Measurements from ENCODE around the gene BBS1.
A peak's percentile ranks its signal among the peaks of the same experiment; 100 is the strongest.

The BBS1 gene

DNA sequence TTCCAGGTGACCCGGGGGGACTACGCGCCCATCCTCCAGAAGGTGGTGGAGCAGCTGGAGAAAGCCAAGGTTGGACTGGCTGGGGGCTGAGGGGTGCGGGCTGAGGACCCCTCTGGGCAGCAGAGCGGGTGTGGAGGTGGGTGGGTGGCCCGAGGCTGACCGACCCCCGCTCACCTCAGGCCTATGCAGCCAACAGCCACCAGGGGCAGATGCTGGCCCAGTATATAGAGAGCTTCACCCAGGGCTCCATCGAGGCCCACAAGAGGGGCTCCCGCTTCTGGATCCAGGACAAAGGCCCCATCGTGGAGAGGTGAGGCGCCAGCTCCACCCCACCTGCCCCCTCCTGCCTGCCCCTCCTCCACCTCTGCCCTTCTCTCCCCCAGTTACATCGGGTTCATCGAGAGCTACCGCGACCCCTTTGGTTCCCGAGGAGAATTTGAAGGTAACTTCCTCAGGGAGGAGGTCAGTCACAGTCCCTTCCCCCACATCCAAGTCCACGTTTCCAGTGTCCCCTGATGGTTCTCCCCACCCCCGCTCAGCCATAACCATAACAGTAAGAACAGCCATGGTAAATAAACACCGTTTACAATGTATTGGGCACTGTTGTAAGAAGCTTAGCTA is 19.0 kb upstream of the BBS1 start:
- no peak overlapping the region for H3K4me3 ChIP-seq (ENCODE audit: low read length)
- no peak for DNase-seq (ENCODE audit: low read depth)
- TF ChIP-seq, protein P1, sequence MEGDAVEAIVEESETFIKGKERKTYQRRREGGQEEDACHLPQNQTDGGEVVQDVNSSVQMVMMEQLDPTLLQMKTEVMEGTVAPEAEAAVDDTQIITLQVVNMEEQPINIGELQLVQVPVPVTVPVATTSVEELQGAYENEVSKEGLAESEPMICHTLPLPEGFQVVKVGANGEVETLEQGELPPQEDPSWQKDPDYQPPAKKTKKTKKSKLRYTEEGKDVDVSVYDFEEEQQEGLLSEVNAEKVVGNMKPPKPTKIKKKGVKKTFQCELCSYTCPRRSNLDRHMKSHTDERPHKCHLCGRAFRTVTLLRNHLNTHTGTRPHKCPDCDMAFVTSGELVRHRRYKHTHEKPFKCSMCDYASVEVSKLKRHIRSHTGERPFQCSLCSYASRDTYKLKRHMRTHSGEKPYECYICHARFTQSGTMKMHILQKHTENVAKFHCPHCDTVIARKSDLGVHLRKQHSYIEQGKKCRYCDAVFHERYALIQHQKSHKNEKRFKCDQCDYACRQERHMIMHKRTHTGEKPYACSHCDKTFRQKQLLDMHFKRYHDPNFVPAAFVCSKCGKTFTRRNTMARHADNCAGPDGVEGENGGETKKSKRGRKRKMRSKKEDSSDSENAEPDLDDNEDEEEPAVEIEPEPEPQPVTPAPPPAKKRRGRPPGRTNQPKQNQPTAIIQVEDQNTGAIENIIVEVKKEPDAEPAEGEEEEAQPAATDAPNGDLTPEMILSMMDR (conservative IDR thresholded peaks at IDR 0.05; ENCODE audit: low read length), result peak; percentile 37

DNA sequence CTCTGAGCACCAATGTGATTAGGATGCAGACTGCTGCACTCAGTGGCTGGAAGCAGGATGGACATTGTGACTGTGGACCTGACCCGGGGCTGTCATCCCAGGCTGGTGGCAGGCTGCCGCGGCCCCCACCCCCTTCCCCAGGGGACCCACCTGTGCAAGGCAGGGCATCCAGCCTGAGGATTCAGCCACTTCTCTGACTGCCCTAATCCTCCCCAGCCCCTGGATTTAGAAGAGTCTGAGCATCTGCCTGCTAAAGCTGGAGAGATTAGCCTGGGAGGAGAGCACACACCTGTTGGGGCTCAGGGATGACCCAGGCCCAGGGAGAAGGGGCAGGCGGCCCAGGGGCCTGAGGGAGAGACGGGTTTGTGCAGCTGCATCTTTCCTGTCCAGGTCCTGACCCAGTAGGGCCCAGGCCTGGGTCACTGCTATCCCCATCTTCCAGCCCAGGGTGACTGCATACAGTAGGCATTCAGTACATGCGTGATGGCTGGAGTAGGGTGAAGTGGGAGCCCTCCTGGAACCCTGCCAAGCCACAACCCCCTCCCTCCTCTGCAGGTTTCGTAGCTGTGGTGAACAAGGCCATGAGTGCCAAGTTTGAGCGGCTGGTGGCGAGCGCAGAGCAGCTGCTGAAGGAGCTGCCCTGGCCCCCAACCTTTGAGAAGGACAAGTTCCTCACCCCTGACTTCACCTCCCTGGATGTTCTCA is 18.1 kb upstream of the BBS1 start:
- H3K4me3 ChIP-seq (ENCODE audit: low read length), result no peak overlapping the region
- DNase-seq (ENCODE audit: low read depth), result no peak
- TF ChIP-seq, protein P1 (conservative IDR thresholded peaks at IDR 0.05; ENCODE audit: low read length), result no peak

DNA sequence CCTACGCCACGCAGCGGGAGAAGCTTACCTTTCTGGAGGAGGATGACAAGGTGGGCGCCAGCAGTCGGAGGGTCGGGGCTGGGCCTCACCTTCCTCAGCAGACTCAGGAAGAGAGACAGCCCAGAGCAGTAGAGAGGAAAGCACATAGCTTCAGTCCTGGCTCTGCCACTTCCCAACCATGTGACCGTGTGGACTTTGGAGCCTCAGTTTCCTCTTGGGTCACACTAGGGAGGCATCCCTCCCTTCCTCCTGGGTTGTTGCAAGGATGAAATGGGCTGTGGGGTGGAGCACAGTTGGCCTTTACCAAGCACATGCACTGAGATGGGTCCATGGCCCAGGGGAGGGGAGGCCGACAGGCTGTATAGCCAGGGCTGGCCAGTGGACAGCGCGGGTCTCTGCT is 17.3 kb upstream of the BBS1 start:
- DNase-seq (ENCODE audit: low read depth), result no peak
- TF ChIP-seq, protein P1 (conservative IDR thresholded peaks at IDR 0.05; ENCODE audit: low read length), result no peak
- no peak overlapping the region for H3K4me3 ChIP-seq (ENCODE audit: low read length)

DNA sequence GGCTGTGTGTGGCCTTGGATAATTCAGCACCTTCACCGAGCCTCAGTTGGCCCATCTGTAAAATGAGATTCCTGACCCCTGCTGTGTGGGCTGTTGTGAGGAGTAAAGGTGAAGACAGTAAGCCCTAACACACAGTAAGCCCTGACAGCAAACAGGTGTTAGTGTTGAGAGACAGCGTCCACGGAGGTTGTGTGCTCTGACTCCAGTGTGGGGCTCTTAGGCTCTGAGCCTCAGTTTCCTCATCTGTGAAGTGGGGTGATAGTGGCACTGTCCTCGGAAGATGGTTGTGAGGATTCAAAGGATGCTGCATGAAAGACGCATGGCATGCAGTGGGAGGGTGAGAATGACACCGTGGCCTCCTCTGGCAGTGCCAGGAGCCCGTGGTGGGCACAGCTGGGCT is 16.0 kb upstream of the BBS1 start:
- H3K4me3 ChIP-seq (ENCODE audit: low read length), result no peak overlapping the region
- DNase-seq (ENCODE audit: low read depth), result no peak
- TF ChIP-seq, protein P1 (conservative IDR thresholded peaks at IDR 0.05; ENCODE audit: low read length), result no peak

DNA sequence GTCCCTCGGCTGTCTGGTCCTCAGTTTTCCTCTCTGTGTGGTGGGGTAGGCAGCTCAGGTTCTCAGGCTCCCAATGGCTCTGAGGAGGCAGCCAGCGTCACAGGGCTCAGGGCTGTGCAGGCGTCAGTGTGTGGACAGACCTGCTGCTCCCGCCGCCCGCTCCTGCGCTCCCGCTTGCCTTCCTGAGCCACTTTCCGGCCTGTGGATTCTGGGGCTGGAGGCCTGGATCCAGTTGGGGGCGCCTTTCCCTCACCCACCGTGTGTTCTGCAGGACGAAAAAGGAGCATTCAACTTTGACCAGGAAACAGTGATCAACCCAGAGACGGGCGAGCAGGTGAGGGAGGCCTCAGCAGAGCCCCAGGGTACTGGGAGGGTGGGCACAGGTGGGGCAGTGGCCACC is 15.5 kb upstream of the BBS1 start:
- DNase-seq (ENCODE audit: low read depth), result no peak
- no peak overlapping the region for H3K4me3 ChIP-seq (ENCODE audit: low read length)
- TF ChIP-seq, protein P1 (conservative IDR thresholded peaks at IDR 0.05; ENCODE audit: low read length), result no peak

DNA sequence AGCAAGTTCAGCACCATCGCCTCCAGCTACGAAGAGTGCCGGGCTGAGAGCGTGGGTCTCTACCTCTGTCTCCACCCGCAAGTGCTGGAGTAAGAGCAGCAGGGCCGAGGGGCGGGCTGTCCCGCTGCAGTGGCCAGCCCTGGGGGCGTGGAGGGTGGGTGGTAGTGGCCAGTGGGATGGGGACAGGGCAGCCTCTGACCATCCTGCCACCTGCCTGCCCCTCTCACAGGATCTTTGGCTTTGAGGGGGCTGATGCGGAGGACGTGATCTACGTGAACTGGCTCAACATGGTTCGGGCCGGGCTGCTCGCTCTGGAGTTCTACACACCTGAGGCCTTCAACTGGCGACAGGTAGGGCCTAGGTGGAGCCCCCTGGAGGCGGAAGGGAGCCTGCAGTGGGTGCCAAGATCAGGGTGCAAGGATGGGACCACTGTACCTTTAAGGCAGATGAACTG is 15.0 kb upstream of the BBS1 start:
- TF ChIP-seq, protein P1 (conservative IDR thresholded peaks at IDR 0.05; ENCODE audit: low read length), result peak; percentile 12; the same call in 1 of the 2 replicates
- no peak for DNase-seq (ENCODE audit: low read depth)
- H3K4me3 ChIP-seq (ENCODE audit: low read length), result no peak overlapping the region

DNA sequence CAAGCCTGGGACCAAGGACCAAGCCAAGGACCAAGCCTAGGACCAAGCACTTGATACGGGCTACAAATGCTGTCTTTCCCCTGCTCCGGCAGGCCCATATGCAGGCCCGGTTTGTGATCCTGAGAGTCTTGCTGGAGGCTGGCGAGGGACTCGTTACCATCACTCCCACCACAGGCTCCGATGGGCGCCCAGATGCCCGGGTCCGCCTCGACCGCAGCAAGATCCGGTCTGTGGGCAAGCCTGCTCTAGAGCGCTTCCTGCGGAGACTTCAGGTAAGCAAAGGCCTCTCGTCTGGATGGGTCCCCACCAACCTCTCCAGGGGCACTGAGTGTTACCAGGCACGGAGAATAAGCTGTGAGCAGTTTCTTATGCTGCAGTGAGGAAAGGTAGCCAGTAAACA is 13.2 kb upstream of the BBS1 start:
- TF ChIP-seq, protein P1 (conservative IDR thresholded peaks at IDR 0.05; ENCODE audit: low read length), result no peak
- no peak overlapping the region for H3K4me3 ChIP-seq (ENCODE audit: low read length)

More for the DNA sequence above, 13.2 kb upstream of the BBS1 start:
- DNase-seq (ENCODE audit: low read depth), result no peak

Measured in AG10803 (cell line).